Superior temporal gyrus (tissue), 1 donor: Measurements from ENCODE around the gene NCOA1.
"Not testable (repeated sequence)": the region's sequence is repeated elsewhere in the genome, so short reads cannot be mapped to it uniquely, and the experiment has no call there.

Experiments
- DNase-seq: peaks from one replicate; pipeline ENCODE4 v3.0.0-alpha.2; 2016; ENCODE audit errors: extremely low spot score

Gene NCOA1

DNA sequence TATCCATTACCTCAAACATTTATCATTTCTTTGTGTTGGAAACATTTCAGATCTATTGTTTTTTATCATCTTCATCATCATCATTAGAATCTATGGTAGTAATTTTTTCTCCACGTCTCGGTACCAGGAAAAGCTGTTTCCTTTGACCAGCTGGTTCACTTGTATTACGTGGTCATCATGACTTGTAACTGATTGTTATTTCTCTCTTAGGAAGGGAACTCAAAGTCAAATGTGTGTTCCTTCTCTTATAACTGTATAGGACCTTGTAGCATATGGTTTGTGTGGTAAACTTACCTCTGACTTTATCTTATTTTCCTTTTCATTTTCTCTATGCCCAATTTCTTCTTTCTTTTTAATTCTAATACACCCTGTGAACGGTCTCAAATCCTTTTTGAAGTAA is 16.5 kb downstream of the NCOA1 start:
- no peak for DNase-seq

DNA sequence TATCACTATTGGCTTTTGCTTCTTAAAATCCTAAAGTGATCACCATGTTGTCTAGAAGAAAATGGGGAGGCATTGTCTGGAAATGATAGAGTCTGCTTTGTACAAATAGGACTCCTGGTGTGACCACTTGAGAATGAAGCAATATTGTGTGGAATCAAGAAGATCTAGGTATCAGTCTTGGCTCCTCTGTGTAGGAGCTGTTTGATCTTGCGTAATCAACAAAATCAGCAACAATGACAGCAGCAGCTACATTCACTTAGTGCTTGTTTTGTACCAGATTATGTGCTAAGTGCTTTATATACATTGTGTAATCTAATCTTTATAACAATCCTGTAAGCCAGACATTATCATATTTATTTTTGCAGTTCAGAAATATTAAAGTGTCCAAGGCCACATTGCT is 17.8 kb downstream of the NCOA1 start:
- DNase-seq = no peak

DNA sequence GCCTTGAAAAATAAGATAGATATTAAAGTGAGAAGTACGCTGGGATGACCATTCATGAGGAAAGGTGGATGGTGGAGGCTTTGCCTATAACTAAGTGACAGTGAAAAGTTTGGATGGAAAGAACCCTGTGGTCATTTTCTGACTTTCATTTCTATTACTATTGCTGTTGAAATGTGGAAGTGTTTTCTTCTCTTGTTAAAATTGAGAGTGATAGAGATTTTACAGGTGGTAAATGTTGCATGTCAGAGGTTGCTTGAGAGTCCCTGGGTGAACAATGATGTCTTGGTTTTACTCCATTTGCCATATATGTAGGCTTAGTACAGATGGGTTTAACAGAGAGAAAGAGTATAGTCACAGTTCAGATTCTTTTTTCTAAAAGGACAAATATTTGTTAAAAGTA is 18.4 kb downstream of the NCOA1 start:
- no peak for DNase-seq

DNA sequence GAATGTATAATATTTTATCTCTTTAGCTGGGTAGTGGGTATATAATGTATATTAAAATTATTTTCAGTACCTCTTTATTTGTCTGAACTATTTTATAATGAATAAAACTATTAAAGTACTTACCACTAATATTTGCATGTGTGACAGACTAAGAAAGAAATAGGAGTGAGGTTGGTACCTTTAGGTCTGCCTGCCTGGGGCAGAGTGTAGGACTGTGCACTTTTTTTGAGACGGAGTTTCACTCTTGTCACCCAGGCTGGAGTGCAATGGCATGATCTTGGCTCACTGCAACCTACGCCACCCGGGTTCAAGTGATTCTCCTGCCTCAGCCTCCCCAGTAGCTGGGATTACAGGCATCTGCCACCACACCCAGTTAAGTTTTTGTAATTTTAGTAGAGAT is 18.8 kb downstream of the NCOA1 start:
- DNase-seq = no peak

DNA sequence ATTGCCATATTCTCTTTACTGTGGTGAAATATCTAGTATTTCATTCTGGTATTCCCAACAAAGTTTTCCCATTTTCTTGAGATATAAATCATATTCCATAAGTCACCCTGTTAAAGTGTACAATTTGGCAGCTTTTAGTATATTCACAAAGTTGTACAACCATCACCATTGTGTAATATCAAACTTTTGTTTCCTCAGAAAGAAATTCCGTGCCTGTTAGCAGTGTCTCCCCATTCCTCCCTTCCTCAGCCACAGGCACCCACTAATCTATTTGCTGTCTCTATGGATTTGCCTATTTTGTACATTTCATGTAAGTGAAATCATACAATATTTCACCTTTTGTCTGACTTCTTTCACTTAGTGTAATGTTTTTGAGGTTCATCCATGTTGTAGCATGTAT is 19.7 kb downstream of the NCOA1 start:
- DNase-seq = no peak

DNA sequence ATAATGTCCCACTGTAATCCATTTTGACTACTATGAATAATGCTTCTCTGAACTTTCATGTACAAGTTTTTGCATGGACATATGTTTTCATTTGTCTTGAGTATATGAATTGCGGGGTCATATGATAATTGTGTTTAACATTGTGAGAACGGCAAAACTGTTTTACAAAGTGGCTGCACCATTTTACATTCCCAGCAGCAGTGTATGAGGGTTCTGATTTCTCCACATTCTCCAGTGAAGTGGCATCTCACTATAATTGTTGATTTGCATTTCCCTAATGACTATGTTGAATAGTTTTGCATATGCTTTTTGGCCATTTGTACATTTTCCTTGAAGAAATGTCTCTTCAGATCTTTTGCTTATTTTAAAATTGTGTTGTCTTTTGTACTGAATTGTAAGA is 20.1 kb downstream of the NCOA1 start:
- no peak for DNase-seq

DNA sequence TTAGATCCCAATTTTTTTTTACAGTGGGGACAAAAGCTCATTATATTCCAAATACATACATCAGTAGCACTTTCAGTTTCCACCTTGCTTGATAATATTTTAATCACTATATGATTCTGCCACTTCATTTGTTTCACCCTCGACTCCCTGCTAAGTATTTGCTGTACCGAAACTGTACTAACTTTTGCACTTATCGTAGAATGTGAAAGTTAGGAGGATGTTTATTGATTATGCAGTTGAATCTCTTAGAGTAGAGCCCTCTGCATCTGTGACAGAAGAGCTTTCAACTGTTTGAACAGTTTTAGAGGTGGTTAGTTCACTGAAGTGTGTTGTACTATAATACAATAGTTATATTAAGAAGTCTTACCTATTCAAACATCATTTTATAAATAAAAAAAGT is 20.8 kb downstream of the NCOA1 start:
- no peak for DNase-seq

DNA sequence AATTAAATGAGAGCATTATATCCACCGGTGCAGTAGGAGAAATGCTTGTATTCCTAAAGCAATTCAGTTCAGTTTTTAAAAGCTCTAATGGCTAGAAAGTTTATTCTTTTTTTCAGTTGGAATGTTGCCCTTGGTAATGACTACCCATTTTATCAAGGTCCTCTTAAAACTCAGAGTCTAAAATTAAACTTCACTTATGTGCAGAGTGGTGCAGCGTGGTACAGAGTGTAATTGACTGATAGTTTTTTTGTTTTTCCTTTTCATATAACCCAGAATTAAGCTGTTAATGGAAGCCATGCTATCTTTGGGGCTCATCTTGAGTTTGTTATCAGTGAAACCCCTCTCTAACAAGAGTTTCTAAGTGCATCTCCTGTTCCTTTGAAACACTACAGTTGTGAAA is 21.4 kb downstream of the NCOA1 start:
- DNase-seq = no peak

DNA sequence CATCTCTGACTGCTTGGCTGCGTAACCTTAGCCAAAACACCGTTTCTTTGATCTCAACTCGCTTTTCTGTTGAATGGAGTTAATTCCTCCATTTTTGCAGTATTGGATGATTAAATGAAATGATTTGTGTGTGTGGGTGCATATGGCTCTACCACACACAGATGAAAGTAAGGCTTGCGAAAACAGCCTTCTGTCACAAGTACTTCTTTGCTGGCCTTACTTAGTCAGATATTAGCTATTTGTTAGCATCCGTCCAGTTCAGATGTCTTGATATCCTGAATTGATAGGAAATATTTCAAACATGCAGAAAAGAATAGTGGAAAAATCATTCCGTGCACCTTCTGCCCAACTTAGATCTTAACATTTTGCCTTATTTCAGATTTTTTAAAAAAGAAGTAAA is 21.8 kb downstream of the NCOA1 start:
- DNase-seq = no peak

DNA sequence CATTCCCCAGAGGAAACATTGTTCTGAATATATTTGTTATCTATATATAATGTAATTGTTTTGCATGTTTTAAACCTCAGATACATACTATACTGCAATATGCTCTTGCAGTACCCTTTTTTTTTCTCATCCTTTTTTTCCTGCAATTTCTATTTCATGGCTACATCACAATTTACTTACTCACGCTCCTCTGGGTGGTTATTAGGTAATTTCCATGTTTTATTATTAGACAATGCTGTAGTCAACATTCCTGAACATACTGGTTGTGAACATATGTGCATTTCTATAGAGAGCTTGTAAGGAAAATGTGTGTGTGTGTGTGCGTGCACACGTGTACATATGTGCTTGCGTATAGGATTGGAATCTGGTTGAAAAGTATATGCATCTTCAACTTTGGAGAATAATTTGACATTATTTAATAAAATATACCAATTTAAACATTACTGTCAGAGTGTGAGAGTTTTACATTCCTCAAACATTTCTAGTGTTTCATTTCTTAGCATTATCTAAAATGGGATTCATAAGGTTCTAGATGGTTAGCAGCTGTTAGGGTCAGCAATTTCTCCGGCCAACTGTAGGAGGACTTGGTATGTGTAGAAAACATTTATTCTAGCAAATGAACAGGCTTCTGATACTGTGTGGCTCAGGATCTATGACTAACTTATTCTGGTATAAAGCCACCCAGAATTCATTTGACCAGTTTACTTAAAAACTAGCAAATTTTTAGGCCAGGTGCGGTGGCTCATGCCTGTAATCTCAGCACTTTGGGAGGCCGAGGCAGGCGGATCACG is 22.4 kb downstream of the NCOA1 start:
- DNase-seq = no peak

DNA sequence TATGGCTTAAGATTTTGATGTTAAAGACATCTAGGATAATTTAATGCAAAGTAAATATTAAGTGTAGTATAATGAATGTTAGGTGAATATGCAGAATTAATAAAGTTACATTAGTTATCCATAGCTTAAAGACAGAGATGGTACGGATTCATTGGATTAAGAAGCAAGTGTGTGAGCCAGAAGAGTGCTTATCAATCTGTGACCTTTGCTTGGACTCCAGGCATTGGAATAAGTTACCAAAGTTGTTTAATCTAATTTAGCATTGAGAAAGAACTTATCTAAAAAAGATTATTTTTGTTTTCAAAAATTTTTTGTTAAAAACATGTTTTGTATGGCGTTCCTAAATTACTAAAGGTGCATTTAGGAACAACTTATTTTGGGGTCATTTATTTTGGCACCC is 23.8 kb downstream of the NCOA1 start:
- DNase-seq = no peak

DNA sequence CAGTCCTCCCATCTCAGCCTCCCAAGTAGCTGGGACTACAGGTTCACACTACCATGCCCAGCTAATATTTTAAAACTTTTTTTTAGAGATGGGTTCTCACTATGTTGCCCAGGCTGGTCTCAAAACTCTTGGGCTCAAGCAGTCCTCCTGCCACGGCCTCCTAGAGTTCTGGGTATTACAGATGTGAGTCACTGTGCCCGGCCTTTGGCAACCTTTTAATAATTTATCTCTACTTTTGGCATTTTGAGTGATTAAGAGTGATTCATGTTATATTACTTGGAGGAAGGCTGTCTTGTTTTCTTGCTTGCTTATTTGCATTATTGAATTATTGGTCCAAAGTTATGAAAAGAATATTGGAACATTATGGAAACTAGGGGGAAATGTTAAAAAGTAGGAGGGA is 24.3 kb downstream of the NCOA1 start:
- no peak for DNase-seq

DNA sequence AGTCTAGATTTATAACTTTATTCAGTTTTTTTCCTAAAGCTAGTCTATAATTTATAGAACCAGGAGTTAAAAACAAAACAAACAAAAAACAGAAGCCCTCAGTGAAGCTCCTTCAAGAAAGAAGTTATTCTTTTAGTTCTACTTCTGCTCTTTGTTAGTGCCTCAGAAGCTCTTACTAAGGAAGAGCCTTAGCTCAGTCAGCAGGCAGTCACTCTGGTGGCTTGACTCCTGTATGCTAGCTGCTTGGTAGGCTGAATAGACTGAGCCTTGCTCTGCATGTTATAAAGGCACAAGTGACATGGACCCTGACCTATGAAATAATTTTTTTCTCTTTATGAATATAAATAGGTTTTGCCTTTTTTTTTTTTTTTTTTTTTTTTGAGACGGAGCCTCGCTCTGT is 24.8 kb downstream of the NCOA1 start:
- DNase-seq = no peak

DNA sequence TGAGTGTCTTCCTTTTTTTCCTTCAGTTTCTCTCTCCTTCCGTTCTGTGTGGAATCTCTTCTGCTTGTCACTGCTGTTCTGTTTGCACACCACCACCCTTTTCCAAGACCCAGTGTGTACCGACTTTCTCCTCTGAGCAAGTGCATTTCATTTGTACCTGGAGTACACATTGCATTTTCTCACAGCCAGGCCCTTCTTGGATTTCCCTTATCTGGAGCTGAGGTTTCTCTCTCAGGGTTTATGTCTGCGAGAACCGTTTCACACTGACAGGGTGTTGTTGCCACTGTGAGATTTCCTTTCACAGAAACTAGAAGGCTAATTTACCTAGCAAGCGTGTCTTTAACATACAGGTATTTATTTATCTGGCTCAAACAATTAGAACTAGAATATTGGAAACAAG is 26.2 kb downstream of the NCOA1 start:
- no peak for DNase-seq

DNA sequence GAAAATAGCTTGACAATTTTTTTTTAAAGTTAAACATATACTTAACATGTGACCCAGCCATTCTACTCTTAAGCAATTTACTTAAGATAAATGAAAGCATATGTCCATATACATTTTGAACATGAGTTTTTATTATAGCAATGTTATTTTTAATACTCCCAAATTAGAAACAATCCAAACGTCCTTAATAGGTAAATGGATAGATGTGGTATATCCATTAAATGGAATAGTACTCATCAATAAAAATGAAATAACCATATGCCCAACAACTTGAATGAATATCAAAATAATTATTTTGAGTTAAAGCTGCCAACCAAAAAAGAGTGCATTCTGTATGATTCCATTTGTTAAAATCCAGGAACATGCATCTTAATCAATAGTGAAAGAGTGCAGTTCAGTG is 29.1 kb downstream of the NCOA1 start:
- DNase-seq = no peak

DNA sequence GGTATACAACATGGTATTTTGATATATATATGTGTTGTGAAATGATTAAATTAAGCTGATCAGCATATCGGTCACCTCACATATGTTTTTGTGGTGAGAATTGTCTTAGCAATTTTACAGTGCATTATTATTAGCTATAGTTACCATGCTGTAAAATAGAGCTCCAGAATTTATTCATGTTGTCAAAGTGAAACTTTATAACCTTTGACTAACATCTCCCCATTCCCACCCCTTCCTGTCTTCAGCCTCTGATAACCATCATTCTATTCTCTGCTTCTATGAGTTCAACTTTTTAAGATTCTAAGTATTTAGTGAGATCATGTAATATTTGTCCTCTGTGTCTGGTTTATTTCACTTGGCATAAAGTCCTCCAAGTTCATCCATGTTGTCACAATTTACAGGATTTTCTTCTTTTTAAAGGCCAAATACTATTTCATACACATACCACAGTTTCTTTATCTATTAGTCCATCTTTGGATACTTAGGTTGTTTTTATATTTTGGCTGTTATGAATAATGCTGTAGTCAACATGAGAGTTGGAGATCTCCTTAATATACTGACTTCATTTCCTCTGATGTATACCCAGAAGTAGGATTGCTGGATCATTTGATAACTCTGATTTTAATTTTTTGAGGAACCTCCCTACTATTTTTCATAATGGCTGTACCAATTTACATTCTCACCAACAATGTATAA is 30.3 kb downstream of the NCOA1 start:
- no peak for DNase-seq

DNA sequence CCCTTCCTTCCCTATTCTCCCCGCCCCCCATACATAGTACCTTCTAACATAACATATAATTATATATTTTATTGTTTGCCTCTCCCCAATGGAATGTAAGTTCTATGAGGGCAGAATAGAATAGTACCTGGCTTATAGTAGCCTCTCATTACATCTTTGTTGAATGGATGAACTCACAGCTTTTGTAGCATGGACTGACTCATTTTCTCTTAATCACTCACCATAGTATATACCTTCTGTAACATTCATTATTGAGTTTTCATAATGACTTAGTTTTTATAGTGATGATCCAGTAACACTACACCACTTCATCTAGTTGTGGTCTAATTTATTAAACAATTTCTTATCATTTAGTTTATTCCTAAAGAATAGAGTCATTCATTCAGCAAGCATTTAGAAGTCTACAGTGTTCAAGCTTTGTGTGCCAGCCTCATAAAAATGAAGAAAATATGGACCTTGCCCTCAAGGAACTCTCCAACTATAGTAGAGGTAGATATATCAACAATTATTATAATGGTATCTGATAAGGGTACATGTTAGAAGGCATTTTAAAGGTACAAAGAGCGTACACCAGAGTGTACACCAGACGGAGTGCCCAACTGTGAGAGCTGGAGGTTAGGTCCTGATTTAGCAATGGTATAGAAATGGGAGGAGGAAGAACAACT is 31.1 kb downstream of the NCOA1 start:
- no peak for DNase-seq

DNA sequence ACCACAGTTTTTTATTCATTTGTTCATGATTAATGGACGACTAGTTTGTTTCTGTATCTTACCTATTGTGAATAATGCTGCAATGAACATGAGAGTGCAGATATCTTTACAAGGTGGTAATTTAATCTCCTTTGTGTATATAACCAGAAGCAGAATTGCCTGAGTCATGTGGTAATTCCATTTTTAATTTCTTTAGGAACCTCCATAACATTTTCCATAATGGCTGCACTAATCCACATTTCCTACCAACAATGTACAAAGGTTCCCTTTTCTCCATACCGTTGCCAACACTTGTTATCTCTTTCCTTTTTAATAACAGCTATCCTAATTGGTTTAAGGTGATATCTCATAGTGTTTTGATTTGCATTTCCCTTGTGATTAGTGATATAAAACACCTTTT is 36.5 kb downstream of the NCOA1 start:
- no peak for DNase-seq

DNA sequence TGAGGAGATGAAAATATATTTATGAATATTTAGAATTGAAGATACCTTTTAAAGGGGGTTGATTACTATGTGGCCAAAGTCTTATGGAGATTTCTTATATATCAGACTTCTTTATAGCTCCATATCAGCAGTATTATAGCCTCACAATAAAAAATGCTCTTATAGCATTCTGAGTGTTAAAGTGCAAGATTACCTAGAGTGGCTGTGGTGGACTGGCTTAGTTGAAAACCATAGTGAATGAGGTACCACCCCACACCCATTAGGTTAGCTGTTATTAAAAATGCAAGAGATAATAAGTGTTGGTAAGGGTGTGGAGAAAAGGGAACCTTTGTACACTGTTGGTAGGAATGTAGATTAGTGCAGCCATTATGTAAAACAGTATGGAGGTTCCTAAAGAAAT is 39.7 kb downstream of the NCOA1 start:
- no peak for DNase-seq

DNA sequence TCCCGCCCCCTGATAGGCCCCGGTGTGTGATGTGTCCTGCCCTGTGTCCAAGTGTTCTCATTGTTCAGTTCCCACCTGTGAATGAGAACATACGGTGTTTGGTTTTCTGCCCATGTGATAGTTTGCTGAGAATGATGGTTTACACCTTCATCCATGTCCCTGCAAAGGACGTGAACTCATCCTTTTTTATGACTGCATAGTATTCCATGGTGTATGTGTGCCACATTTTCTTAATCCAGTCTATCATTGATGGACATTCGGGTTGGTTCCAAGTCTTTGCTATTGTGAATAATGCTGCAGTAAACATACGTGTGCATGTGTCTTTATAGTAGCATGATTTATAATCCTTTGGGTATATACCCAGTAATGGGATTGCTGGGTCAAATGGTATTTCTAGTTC is 40.6 kb downstream of the NCOA1 start:
- not testable (repeated sequence) for DNase-seq

DNA sequence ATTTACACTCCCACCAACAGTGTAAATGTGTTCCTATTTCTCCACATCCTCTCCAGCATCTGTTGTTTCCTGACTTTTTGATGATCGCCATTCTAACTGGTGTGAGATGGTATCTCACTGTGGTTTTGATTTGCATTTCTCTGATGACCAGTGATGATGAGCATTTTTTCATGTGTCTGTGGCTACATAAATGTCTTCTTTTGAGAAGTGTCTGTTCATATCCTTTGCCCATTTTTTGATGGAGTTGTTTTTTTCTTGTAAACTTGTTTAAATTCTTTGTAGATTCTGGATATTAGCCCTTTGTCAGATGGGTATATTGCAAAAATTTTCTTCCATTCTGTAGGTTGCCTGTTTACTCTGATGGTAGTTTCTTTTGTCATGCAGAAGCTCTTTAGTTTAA is 41.0 kb downstream of the NCOA1 start:
- not testable (repeated sequence) for DNase-seq

DNA sequence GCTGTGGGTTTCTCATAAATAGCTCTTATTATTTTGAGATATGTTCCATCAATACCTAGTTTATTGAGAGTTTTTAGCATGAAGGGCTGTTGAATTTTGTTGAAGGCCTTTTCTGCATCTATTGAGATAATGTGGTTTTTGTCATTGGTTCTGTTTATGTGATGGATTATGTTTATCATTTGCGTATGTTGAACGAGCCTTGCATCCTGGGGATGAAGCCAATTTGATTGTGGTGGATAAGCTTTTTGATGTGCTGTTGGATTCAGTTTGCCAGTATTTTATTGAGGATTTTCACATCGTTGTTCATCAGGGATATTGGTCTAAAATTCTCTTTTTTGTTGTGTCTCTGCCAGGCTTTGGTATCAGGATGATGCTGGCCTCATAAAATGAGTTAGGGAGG is 42.5 kb downstream of the NCOA1 start:
- DNase-seq = not testable (repeated sequence)

DNA sequence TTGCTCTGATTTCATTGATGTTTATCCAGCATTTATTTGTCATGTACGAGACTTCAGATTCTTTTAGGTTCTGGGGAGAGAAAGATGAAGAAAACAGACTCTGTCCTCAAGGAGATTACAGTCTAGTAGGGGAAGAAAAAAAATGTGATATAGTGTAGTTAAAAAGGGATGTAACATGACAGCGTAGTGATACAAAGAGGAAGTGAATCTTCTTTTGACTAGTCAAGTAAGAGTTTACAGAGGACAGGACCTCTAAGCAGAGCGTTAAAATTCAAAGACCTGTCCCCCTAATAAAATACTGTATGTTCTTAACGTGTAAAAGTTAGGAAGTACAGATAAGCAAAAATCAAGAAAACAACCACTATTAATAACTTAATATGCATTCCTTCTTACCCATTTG is 47.7 kb downstream of the NCOA1 start:
- DNase-seq = no peak
